LNCAP (cell line): ENCODE measurements around the gene TUBB3.

ENCODE experiments used
- TF ChIP-seq, protein P1 (sequence below): fragments of 450-650 bp; IDR thresholded peaks from 2 replicates; pipeline ENCODE4 v1.5.1; 2017; ENCODE audit warnings: mild to moderate bottlenecking

TUBB3 gene

GRCh38 chr16:89951509-89951908, 28.4 kb downstream of the TUBB3 start:
- TF ChIP-seq, protein P1, sequence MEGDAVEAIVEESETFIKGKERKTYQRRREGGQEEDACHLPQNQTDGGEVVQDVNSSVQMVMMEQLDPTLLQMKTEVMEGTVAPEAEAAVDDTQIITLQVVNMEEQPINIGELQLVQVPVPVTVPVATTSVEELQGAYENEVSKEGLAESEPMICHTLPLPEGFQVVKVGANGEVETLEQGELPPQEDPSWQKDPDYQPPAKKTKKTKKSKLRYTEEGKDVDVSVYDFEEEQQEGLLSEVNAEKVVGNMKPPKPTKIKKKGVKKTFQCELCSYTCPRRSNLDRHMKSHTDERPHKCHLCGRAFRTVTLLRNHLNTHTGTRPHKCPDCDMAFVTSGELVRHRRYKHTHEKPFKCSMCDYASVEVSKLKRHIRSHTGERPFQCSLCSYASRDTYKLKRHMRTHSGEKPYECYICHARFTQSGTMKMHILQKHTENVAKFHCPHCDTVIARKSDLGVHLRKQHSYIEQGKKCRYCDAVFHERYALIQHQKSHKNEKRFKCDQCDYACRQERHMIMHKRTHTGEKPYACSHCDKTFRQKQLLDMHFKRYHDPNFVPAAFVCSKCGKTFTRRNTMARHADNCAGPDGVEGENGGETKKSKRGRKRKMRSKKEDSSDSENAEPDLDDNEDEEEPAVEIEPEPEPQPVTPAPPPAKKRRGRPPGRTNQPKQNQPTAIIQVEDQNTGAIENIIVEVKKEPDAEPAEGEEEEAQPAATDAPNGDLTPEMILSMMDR, result no peak

DNA sequence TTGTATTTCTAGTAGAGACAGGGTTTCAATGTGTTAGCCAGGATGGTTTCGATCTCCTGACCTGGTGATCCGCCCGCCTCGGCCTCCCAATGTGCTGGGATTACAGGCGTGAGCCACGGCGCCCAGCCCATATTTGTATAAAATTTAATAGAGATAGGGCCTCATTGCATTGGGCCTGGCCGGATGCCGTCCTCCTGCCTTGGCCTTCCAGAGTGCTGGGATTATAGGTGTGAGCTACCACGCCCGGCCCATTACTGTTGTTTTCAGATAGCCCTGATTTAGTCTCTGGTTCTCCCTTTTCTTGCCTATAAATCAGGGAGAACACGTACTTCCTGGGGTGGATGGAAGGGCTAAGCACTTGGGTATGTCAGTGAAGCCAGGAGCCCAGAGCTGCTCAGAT, 28.9 kb downstream of the TUBB3 start:
- TF ChIP-seq, protein P1, result no peak

GRCh38 chr16:89952551-89952950, 29.4 kb downstream of the TUBB3 start:
- TF ChIP-seq, protein P1, result no peak

GRCh38 chr16:89953671-89954406, 30.7 kb downstream of the TUBB3 start:
- TF ChIP-seq, protein P1, result no peak

GRCh38 chr16:89954462-89954861, 31.3 kb downstream of the TUBB3 start:
- TF ChIP-seq, protein P1, result no peak

GRCh38 chr16:89955001-89955685, 32.0 kb downstream of the TUBB3 start:
- TF ChIP-seq, protein P1, result no peak

DNA sequence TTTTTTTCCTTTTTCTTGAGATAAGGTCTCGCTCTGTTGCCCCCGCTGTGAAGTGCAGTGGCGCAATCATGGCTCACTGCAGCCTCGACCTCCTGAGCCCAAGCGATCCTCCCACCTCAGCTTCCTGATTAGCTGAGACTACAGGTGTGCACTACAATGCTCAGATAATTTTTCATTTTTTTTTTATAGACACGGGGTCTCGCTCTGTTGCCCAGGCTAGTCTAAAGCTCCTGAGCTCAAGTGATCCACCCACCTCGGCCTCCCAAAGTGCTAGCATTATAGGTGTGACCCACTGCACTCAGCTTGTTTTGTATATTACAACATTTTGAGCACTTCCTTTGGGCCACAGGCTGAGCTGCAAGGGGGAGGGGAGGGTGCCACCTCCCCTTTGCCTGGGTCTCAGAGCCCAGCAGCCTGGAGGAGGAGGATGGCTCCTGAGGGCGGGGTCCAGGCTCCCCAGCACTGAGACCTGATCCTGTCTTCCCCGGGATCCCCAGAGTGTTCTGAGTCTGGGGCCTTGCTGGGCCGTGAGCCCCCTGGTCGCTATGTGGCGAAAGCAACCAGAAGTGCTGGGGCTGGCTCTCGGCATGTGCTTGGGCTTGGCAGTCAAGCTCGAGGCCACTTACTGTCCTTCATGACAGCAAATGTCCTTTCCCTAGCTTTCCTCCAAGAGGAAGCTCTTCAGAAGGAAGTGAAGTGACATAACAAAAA, 33.5 kb downstream of the TUBB3 start:
- TF ChIP-seq, protein P1, result no peak
